ENCODE data around the gene GAS2.

Gene GAS2

GRCh38 chr11:22627421-22627820 is 39.0 kb upstream of the GAS2 start (continued):
- TF ChIP-seq ZBTB10 (tag by site-specific recombination; IDR thresholded peaks at IDR 0.05) (no peak), ZNF366 (tag by site-specific recombination; conservative IDR thresholded peaks at IDR 0.05) (no peak), ZSCAN30 (tag by site-specific recombination; IDR thresholded peaks at IDR 0.05) (no peak), ZNF473 (tag by site-specific recombination; IDR thresholded peaks at IDR 0.05) (no peak), MZF1 (tag by site-specific recombination; IDR thresholded peaks at IDR 0.05; ENCODE audit: borderline replicate concordance) (no peak), YY1 (tag by site-specific recombination; IDR thresholded peaks at IDR 0.05) (no peak), KLF16 (tag by site-specific recombination; IDR thresholded peaks at IDR 0.05) (no peak), WT1 (tag by site-specific recombination; IDR thresholded peaks at IDR 0.05) (no peak), ZBTB8A (tag by site-specific recombination; IDR thresholded peaks at IDR 0.05) (no peak), ZNF639 (tag by site-specific recombination; IDR thresholded peaks at IDR 0.05) (no peak), ZNF561 (tag by site-specific recombination; IDR thresholded peaks at IDR 0.05; ENCODE audit: borderline replicate concordance) (no peak), ZNF132 (tag by site-specific recombination; IDR thresholded peaks at IDR 0.05; ENCODE audit: borderline replicate concordance) (no peak)

GRCh38 chr11:22633354-22633902 is 33.0 kb upstream of the GAS2 start:
- no peak overlapping the region for H3K4me3 ChIP-seq (ENCODE audit: low read depth, low read length)
- no peaks in the 10 kb centered on the region for H3K36me3 ChIP-seq (ENCODE audit: control insufficient read depth in 2 of 2, insufficient read depth in 1 of 2, low read length in 2 of 2)
- no peaks in the 10 kb centered on the region for H3K9me3 ChIP-seq (ENCODE audit: control insufficient read depth, insufficient read depth, low read depth, low read length)
- ChIA-PET CTCF (interaction anchor here (0.7 to 2.8 kb wide), 3 partner anchors 96 to 238 kb away, joined by 4 to 7 read pairs (median 4); no protein-coding TSS in a partner anchor), POLR2A (no interaction called here)
- TF ChIP-seq ZNF571 (tag by site-specific recombination; IDR thresholded peaks at IDR 0.05) (no peak), ZNF843 (tag by site-specific recombination; IDR thresholded peaks at IDR 0.05) (no peak), YY1 (tag by site-specific recombination; IDR thresholded peaks at IDR 0.05) (no peak), KLF9 (tag by site-specific recombination; IDR thresholded peaks at IDR 0.05; ENCODE audit: low read depth) (no peak)
- H3K27ac ChIP-seq (ENCODE audit: extremely low read depth, low read depth, low read length), result no peak overlapping the region
- no peaks in the 10 kb centered on the region; the same call in 1 of the 2 replicates for H3K4me1 ChIP-seq (ENCODE audit: control insufficient read depth, insufficient read depth, low read length)

GRCh38 chr11:22634897-22635629 is 31.3 kb upstream of the GAS2 start:
- POLR2A ChIA-PET, result interaction anchor here (2.1 kb wide), 1 partner anchor 9 kb away, joined by 7 read pairs; the partner anchor contains the start of gene FANCF
- TF ChIP-seq ZBTB20 (tag by site-specific recombination; IDR thresholded peaks at IDR 0.05) (0 out of 2 replicates have a peak, but pooled peaks have one; percentile 26), ZBTB48 (tag by site-specific recombination; IDR thresholded peaks at IDR 0.05) (no peak), ZNF629 (tag by site-specific recombination; IDR thresholded peaks at IDR 0.05) (peak; percentile 62), PRDM10 (tag by site-specific recombination; IDR thresholded peaks at IDR 0.05) (peak; percentile 55; the same call in 1 of the 2 replicates), ZNF214 (tag by site-specific recombination; IDR thresholded peaks at IDR 0.05; ENCODE audit: borderline replicate concordance) (no peak), GLIS1 (tag by site-specific recombination; IDR thresholded peaks at IDR 0.05) (peak; percentile 79), ZNF335 (tag by site-specific recombination; conservative IDR thresholded peaks at IDR 0.05) (peak; percentile 31; the same call in 1 of the 2 replicates), ZFP37 (tag by site-specific recombination; IDR thresholded peaks at IDR 0.05) (0 out of 2 replicates have a peak, but pooled peaks have one; percentile 35), ZNF660 (tag by site-specific recombination; IDR thresholded peaks at IDR 0.05) (peak; percentile 48; the same call in 1 of the 2 replicates), GLIS2 (tag by site-specific recombination; IDR thresholded peaks at IDR 0.05) (0 out of 2 replicates have a peak, but pooled peaks have one; percentile 20), ZNF366 (tag by site-specific recombination; conservative IDR thresholded peaks at IDR 0.05) (peak; percentile 32; the same call in 1 of the 2 replicates)

More at GRCh38 chr11:22634897-22635629, 31.3 kb upstream of the GAS2 start:
- Histone ChIP-seq H3K4me1 (ENCODE audit: control insufficient read depth, insufficient read depth, low read length) (no peaks in the 10 kb centered on the region; the same call in 1 of the 2 replicates), H3K27ac (ENCODE audit: extremely low read depth, low read depth, low read length) (no peak overlapping the region), H3K36me3 (ENCODE audit: control insufficient read depth in 2 of 2, insufficient read depth in 1 of 2, low read length in 2 of 2) (no peaks in the 10 kb centered on the region), H3K9me3 (ENCODE audit: control insufficient read depth, insufficient read depth, low read depth, low read length) (no peaks in the 10 kb centered on the region), H3K4me3 (ENCODE audit: low read depth, low read length) (no peak overlapping the region)
- CTCF ChIA-PET, result interaction anchor here (1.0 to 2.8 kb wide), 3 partner anchors 10 to 152 kb away, joined by 4 to 7 read pairs (median 4); partner anchors contain the start of gene FANCF
